CD4-positive, alpha-beta T cell treated with Interleukin-15 for 4 hours (primary cell): Measurements from ENCODE around the gene ING2.
A peak's percentile ranks its signal among the peaks of the same experiment; 100 is the strongest.

Experiments used
- DNase-seq: peaks from one replicate; pipeline ENCODE4 v3.0.0-alpha.2; 2020; ENCODE audit warnings: low spot score

Gene ING2

GRCh38 chr4:183499801-183500200 lies 5.1 kb upstream of the ING2 start:
- no peak for DNase-seq

GRCh38 chr4:183503497-183504063 lies 1.3 kb upstream of the ING2 start:
- no peak for DNase-seq

GRCh38 chr4:183504064-183504929 lies 561 bp upstream of the ING2 start:
- DNase-seq: peak; percentile 99

- peak; percentile 79 for DNase-seq
Observed at GRCh38 chr4:183505611-183506388, 942 bp downstream of the ING2 start.

- no peak for DNase-seq
Observed at GRCh38 chr4:183506389-183506735, 1.5 kb downstream of the ING2 start.

GRCh38 chr4:183507925-183508696 lies 3.3 kb downstream of the ING2 start:
- no peak for DNase-seq

- no peak for DNase-seq
Observed at GRCh38 chr4:183508697-183509335, 4.0 kb downstream of the ING2 start.

- no peak for DNase-seq
Observed at GRCh38 chr4:183515411-183515810, 10.6 kb downstream of the ING2 start.

GRCh38 chr4:183517194-183517593 lies 12.3 kb downstream of the ING2 start:
- DNase-seq: no peak

- DNase-seq: no peak
Observed at GRCh38 chr4:183517781-183518180, 12.9 kb downstream of the ING2 start.

- no peak for DNase-seq
Observed at GRCh38 chr4:183522821-183523220, 18.0 kb downstream of the ING2 start.

GRCh38 chr4:183527326-183527725 lies 22.5 kb downstream of the ING2 start:
- DNase-seq: no peak

- DNase-seq: no peak
Observed at GRCh38 chr4:183532821-183533220, 28.0 kb downstream of the ING2 start.

GRCh38 chr4:183533698-183534097 lies 28.8 kb downstream of the ING2 start:
- no peak for DNase-seq

GRCh38 chr4:183540410-183541009 lies 35.7 kb downstream of the ING2 start:
- DNase-seq: no peak

GRCh38 chr4:183541010-183541751 lies 36.3 kb downstream of the ING2 start:
- no peak for DNase-seq

- no peak for DNase-seq
Observed at GRCh38 chr4:183541752-183542040, 36.8 kb downstream of the ING2 start.

GRCh38 chr4:183543435-183543834 lies 38.6 kb downstream of the ING2 start:
- no peak for DNase-seq

- DNase-seq: no peak
Observed at GRCh38 chr4:183544109-183544508, 39.3 kb downstream of the ING2 start.

- no peak for DNase-seq
Observed at GRCh38 chr4:183546376-183546775, 41.5 kb downstream of the ING2 start.

GRCh38 chr4:183548306-183548705 lies 43.4 kb downstream of the ING2 start:
- no peak for DNase-seq
